ENCODE measurements around the gene QSOX2. TPM values are rescaled to one million over a fixed set of nuclear protein-coding genes. Genes with fewer than 3 reads are reported as not detected.

The QSOX2 gene
- total RNA-seq, 1 experiment from 2014 or later = 34.6 TPM

GRCh38 chr9:136258299-136258625 is 12.7 kb upstream of the QSOX2 start:
- H3K79me2 ChIP-seq (ENCODE audit: low read depth) = no peaks in the 10 kb centered on the region

DNA sequence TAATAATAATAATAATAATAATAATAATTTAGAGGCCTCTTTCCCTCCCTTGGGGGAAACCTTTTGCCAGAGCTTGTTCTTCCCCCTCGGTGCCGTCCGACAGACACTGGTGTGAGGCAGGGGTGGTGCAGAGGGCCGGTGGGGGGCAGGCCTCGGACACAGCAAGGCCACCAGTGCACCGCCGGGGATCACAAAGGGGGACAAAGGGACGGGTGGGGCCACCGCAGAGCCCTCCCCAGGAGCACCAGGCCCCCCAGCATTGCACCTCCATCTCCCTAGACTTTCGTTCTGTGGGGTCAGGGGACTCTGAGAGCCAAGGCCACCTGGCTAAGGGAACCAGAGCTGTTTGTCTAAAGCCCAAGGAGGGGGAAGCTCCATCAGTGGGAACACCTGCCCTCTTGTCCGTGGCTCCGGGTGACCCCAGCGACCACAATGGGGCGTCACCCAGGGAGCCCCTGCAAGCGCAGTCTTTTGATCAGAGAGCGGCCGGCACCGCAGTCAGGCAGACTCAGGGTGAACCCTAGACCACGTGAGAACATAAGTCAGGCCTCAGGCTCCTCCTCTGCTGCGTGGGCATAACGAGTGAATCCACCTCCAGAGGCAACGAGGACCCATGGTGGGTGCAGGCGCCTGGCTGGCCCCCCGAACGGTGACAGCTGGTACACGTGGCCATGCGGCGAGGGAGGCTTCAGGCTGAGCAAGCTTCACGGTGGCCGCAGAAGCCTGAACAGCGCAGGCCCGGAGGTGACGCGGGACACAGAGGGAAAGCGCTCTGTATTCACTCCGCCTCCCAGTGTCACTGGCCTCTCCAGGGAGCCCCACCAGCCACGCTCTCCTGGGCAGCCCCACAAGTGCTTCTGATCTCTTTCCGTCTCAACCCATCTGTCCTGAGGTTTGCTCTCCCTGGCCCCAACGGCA is 12.0 kb upstream of the QSOX2 start:
- H3K79me2 ChIP-seq (ENCODE audit: low read depth) = no peaks in the 10 kb centered on the region
- ChIA-PET POLR2A (ENCODE audit: unreplicated experiment) (interaction anchor here (0.7 kb wide), 1 partner anchor 10 kb away, joined by 5 read pairs; no protein-coding TSS in a partner anchor), CTCF (no interaction called here)
- DNase-seq = no peak
- intact Hi-C loops (cut with micrococcal nuclease; ENCODE audit: unreplicated experiment) = no loop called here
- no peaks in the 10 kb centered on the region for H3F3A ChIP-seq (ENCODE audit: insufficient read depth, low read depth)
- H3K4me2 ChIP-seq = no peak overlapping the region
- H2AFZ ChIP-seq = no peak overlapping the region
- H3K4me1 ChIP-seq (replicated peaks; ENCODE audit: insufficient read depth) = no peaks in the 10 kb centered on the region
- no peaks in the 10 kb centered on the region for H3K9me2 ChIP-seq (ENCODE audit: insufficient read depth)
- no peak overlapping the region for H3K27ac ChIP-seq
- H3K27me3 ChIP-seq (ENCODE audit: insufficient read depth, low read depth) = peaks cover 68% of the 10 kb centered on the region
- H4K20me1 ChIP-seq (ENCODE audit: insufficient read depth) = no peaks in the 10 kb centered on the region
- H3K36me3 ChIP-seq (ENCODE audit: low read depth) = no peaks in the 10 kb centered on the region
- H3K4me3 ChIP-seq = no peak overlapping the region
- BruUV-seq (replicated peaks) = no TSS peak
- TF ChIP-seq EZH2 (IDR thresholded peaks at IDR 0.05; ENCODE audit: low read depth) = no peak
- TF ChIP-seq, protein P1, sequence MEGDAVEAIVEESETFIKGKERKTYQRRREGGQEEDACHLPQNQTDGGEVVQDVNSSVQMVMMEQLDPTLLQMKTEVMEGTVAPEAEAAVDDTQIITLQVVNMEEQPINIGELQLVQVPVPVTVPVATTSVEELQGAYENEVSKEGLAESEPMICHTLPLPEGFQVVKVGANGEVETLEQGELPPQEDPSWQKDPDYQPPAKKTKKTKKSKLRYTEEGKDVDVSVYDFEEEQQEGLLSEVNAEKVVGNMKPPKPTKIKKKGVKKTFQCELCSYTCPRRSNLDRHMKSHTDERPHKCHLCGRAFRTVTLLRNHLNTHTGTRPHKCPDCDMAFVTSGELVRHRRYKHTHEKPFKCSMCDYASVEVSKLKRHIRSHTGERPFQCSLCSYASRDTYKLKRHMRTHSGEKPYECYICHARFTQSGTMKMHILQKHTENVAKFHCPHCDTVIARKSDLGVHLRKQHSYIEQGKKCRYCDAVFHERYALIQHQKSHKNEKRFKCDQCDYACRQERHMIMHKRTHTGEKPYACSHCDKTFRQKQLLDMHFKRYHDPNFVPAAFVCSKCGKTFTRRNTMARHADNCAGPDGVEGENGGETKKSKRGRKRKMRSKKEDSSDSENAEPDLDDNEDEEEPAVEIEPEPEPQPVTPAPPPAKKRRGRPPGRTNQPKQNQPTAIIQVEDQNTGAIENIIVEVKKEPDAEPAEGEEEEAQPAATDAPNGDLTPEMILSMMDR (conservative IDR thresholded peaks at IDR 0.05) = no peak
- no peaks in the 10 kb centered on the region for H3K9me3 ChIP-seq (ENCODE audit: insufficient read depth, low read depth)

More at GRCh38 chr9:136258299-136258625, 12.7 kb upstream of the QSOX2 start:
- no TSS peak for BruUV-seq (replicated peaks)
- Histone ChIP-seq H3K9me2 (ENCODE audit: insufficient read depth) (no peaks in the 10 kb centered on the region), H2AFZ (no peak overlapping the region), H3K4me3 (no peak overlapping the region), H4K20me1 (ENCODE audit: insufficient read depth) (no peaks in the 10 kb centered on the region), H3K4me1 (replicated peaks; ENCODE audit: insufficient read depth) (no peaks in the 10 kb centered on the region), H3K27me3 (ENCODE audit: insufficient read depth, low read depth) (peaks cover 69% of the 10 kb centered on the region), H3F3A (ENCODE audit: insufficient read depth, low read depth) (no peaks in the 10 kb centered on the region), H3K4me2 (no peak overlapping the region), H3K27ac (no peak overlapping the region), H3K9me3 (ENCODE audit: insufficient read depth, low read depth) (no peaks in the 10 kb centered on the region), H3K36me3 (ENCODE audit: low read depth) (no peaks in the 10 kb centered on the region)
- TF ChIP-seq EZH2 (IDR thresholded peaks at IDR 0.05; ENCODE audit: low read depth) = no peak
- TF ChIP-seq, protein P1 (conservative IDR thresholded peaks at IDR 0.05) = no peak
- no peak for DNase-seq
- CTCF ChIA-PET = no interaction called here
- POLR2A ChIA-PET (ENCODE audit: unreplicated experiment) = no interaction called here
- intact Hi-C loops (cut with micrococcal nuclease; ENCODE audit: unreplicated experiment) = no loop called here

DNA sequence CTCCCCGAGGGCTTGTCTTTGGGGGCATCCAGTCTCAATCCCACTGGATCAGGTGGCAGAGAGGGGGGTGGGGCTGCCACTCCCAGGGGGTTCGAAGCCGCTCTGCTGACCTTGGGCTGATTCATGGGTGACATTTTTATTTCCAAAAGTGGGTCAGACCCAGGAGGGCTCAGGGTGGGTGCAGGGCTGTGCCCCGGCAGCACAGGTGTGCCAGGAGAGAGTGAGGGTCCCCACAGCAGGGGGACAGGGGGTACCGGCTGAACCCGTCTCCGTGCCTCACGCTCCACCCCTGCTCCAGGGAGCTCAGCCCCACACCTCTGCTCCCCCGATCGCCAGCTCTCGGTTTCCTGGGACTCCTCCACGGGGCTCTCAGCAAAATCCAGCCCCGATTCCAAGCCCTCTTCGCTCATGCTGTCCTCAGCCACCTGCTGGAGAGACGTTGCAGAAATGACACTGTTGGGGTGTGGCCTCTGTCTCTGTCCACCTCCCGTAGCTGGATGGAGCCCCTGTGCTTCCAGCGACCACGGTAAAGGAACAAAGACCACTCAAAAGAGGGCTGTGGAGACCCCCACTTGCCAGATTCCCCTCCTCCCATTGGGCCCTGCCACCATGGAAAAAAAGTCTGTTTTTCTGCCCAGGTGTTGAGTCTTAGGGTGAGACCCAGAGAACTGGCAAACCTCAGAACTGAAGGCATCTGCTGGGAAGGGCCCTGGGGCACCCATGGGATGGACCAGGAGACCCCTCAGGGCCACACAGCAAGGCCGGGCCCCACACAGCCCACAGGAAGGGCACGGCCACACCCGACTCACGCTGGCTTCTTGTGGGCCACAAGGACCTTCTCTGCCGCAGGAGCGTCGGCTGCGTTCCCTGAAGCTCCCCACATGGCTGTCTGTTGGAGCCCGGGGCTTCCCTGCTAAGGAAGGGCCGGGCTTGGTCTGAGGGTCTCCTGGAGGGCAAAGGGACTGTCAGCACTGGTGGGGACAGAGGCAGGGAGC is 10.6 kb upstream of the QSOX2 start:
- Histone ChIP-seq H3K36me3 (ENCODE audit: low read depth) (no peaks in the 10 kb centered on the region), H3K27ac (no peak overlapping the region), H3K9me2 (ENCODE audit: insufficient read depth) (no peaks in the 10 kb centered on the region), H3K4me3 (no peak overlapping the region), H3K79me2 (ENCODE audit: low read depth) (no peaks in the 10 kb centered on the region), H3K27me3 (ENCODE audit: insufficient read depth, low read depth) (peaks cover 54% of the 10 kb centered on the region), H4K20me1 (ENCODE audit: insufficient read depth) (no peaks in the 10 kb centered on the region), H3K4me1 (replicated peaks; ENCODE audit: insufficient read depth) (no peaks in the 10 kb centered on the region), H3F3A (ENCODE audit: insufficient read depth, low read depth) (no peaks in the 10 kb centered on the region), H3K4me2 (no peak overlapping the region), H3K9me3 (ENCODE audit: insufficient read depth, low read depth) (no peaks in the 10 kb centered on the region), H2AFZ (no peak overlapping the region)
- no TSS peak for BruUV-seq (replicated peaks)
- POLR2A ChIA-PET (ENCODE audit: unreplicated experiment) = interaction anchor here (0.7 kb wide), 1 partner anchor 8 kb away, joined by 5 read pairs; no protein-coding TSS in a partner anchor
- TF ChIP-seq, protein P1 (conservative IDR thresholded peaks at IDR 0.05) = peak; percentile 59; the same call in 1 of the 2 replicates
- TF ChIP-seq EZH2 (IDR thresholded peaks at IDR 0.05; ENCODE audit: low read depth) = no peak
- CTCF ChIA-PET = no interaction called here
- intact Hi-C loops (cut with micrococcal nuclease; ENCODE audit: unreplicated experiment) = no loop called here
- no peak for DNase-seq
